Nucleus accumbens (tissue), 56 donors: ENCODE results near the gene ATL1.
"Not testable (repeated sequence)": the region's sequence is repeated elsewhere in the genome, so short reads cannot be mapped to it uniquely, and the experiment has no call there.

Experiments
- DNase-seq, 56 donors: peaks; one replicate each; lab custom pipeline; 2025; lab: John Stamatoyannopoulos, UW

ATL1 gene

DNA sequence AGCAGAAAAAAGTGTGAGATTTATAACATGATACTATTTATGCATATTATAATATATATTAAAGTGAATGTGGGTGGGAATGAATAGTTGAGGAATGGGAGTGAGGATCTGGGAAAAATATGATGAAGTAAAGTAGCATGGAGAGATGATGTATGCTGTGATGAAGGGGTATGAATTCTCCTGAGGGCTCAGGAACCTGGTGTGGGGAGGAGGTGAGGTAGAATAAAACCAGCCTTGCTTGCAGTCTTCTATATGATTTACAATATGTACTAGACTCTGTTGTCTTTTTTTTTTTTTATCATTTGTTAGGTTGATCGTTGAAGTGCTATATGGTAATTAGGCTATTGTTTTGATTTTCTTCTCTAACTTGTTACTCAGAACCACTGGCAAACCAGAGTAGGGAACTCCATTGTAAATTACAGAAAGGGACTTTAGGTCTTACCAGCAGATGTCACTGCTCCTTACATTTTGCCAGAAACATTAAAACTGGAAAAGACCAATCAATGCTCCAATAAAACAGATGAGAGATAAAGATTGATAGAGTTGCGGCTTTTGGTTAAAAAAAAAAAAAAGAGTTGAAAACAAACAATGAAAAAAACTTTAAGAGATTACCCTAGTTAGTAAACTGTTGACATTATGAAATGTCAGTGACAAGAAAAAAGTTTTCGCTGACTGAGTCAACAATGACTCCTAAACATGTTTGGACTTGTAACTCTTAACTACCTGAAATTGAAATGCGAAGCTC is 39.9 kb downstream of the ATL1 start:
- DNase-seq = peak in 1 of 56 donors; percentile 22

GRCh38 chr14:50600849-50601248 is 40.9 kb downstream of the ATL1 start:
- peak in 1 of 56 donors; percentile 0 for DNase-seq

DNA sequence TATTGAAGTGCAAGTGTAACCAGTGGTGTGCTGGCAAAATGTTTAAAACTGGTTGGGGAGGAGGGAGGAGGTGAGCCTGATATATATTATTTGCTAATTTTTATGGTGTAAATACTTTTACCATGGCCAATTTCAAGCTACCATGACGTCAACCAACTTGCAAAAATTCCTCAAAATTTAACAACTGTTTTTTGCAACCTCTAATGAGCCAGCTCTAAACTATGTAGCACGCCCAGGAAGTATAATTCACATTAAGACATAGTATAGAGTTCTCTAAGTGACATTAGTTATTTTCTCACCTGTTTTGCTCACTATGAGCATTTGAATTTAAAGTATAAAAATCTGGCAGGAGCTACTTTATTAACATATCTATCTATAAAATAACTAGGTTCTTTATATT is 41.4 kb downstream of the ATL1 start:
- no peak for DNase-seq

DNA sequence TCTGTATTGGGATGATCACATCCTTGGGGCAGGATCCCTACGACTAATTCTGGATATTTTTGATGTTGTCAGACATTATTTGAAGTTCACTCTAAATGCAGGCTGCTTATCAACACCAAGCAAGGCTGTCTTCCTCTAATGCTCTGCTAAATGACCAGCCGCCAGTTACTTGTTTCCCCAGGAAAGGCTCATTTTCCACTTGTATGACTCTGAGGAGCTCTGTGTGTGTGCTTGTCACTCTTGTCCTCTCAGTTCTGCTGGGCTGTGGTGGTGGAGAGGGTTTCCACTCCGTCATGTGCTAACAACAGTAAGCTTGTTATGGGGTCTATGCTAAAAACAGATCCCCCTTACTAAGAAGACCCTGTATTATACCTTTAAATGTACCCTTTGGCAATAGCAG is 42.1 kb downstream of the ATL1 start:
- peak in 1 of 56 donors; percentile 12 for DNase-seq

GRCh38 chr14:50603565-50603964 is 43.6 kb downstream of the ATL1 start:
- DNase-seq = no peak

DNA sequence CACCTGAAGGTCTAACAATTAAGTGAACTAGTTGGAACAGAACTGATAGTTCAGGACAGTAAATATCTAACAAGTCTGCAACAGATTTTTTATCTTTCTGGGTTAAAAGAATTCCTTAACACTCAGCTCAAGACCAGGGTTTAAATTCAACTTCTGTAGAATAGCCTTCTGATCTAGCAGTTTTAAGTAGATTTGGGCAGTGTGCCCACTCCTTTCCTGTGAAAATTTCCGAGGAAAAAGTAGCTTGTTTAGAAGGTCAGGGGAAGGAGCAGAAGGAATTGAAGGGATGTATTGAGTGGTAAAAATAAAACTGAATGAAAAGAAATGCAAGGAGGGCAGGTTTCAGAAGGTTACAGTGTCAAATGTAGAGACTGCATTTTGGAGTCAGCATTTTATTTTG is 45.8 kb downstream of the ATL1 start:
- DNase-seq = no peak

- DNase-seq = no peak
Observed at GRCh38 chr14:50606468-50606867, 46.5 kb downstream of the ATL1 start.

- DNase-seq = no peak
Observed at GRCh38 chr14:50607181-50607580, 47.2 kb downstream of the ATL1 start.

- no peak for DNase-seq
Observed at GRCh38 chr14:50607761-50608160, 47.8 kb downstream of the ATL1 start.

DNA sequence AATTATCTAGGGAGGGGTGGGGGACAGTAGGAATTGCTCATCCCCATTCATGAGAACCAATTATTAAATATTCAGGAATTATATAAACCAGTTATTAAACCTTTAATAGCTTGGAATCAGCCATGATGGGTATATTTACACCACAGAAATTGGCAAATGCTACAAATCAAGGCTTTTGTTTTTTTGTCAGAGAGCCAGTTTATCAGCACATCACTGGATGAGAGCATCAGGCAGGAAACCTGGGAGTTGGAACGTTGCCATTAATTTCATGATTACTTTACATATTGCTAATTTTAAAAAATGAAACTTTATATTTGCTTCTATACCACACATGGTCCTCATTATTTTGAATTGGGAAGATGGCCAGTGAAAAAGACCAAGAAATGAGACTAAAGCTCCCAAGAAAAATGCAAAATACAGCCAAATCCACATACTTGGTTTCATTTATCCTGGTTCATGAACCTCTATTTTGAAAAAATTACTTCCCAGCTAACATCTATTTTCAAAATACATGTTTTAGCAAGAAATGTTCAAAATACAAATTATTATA is 48.4 kb downstream of the ATL1 start:
- no peak for DNase-seq

DNA sequence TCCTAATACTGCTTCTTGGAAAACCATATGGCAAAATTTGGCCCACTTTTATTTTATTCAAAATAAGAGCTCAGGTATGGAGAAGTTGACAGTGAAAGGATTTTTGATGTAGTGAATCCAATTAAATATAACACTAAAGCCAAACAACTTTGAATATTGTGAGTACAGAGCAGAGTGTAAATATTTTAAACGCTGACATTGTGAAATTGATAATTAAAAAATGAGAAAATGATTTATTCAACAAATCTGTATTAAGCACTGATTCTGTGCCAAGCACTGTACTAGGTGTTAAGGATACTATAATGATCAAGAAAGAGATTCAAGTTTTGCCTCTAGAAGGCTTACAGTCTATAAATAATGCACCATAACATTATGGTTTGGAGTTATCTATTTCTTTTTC is 50.5 kb downstream of the ATL1 start:
- no peak for DNase-seq

GRCh38 chr14:50612806-50613205 is 52.9 kb downstream of the ATL1 start:
- DNase-seq = no peak

- DNase-seq = peak in 1 of 56 donors; percentile 18
Observed at GRCh38 chr14:50615056-50615455, 55.1 kb downstream of the ATL1 start.

- peak in 29 of 56 donors; percentile 3 to 70 (median 23) for DNase-seq
Observed at GRCh38 chr14:50615552-50615951, 55.6 kb downstream of the ATL1 start.

GRCh38 chr14:50616275-50616674 is 56.3 kb downstream of the ATL1 start:
- no peak for DNase-seq

DNA sequence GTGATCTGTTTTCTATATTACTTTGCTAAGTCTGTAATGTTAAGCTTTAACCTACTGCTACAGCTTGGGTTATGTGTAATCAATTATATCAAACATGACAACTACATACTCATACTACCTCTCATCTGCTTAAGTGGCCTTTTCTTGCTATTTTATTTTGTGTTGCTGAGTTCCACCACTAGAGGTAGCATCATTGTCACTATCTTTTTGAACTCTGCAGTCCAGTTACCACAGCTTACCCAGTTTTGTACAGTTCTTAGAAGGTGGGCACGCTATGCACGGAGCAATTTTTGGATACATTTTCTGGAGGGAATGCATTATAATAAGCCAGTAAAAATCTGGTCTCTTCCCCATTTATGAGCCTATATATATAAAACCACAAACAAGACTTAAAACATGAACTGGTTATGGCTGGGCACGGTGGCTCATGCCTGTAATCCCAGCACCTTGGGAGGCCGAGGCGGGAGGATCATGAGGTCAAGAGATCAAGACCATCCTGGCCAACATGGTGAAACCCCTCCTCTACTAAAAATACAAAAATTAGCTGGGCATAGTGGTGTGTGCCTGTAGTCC is 59.7 kb downstream of the ATL1 start:
- DNase-seq = peak in 2 of 56 donors; percentile 3 to 4

GRCh38 chr14:50620341-50620740 is 60.4 kb downstream of the ATL1 start:
- DNase-seq = no peak

DNA sequence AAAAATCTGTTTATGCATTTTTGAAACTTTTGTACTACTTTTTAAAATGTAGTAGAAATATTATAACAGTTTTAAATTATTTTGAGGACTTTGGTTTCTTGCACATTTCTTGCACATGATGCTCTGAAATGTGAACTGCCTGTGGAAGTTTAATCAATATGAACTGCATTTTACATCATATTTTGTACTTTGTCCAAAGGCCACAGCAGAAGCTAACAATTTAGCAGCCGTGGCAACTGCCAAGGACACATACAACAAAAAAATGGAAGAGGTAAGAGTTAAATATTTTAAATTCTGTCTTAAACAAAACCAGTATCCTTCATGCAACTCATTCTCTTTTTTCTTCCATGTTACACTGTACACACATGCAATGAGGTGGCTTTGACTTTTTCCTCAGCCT is 63.0 kb downstream of the ATL1 start:
- DNase-seq = no peak

- no peak for DNase-seq
Observed at GRCh38 chr14:50624447-50624846, 64.5 kb downstream of the ATL1 start.

DNA sequence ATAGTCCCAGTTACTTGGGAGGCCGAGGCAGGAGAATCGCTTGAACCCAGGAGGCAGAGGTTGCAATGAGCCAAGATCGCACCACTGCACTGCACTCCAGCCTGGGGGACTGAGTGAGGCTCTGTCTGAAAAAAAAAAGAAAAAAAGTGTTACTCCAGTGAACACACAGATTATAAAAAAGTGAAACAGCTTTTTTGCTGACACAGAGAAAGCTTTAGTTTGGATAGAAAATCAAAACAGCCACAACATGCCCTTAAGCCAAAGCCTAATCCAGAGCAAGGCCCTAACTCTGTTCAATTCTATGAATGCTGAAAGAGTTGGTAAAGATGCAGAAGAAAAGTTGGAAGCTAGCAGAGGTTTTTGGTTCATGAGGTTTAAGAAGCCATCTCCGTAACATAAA is 65.0 kb downstream of the ATL1 start:
- not testable (repeated sequence) for DNase-seq

DNA sequence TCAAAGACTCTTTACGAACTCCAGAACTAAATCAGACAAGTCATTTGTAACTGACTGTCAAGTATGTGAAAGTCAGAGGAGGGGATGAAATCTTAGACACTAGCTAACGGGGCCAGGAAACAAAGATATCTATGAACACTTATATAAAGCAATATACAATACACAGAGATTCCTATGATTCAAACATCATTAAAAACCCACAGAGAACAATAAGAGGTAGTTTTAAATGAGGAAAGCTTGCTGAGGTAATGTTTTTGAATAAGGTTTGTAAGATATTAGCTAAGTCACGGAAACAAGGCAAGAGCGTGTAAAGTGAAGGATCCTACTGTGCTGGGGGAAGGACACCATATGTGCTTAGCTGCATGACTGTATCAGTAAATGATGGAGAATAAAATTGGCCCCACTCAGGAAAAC is 71.5 kb downstream of the ATL1 start:
- no peak for DNase-seq

GRCh38 chr14:50633954-50634353 is 74.0 kb downstream of the ATL1 start:
- DNase-seq = no peak
